ENCODE measurements around the gene NPIPA8. TPM values are rescaled to one million over a fixed set of nuclear protein-coding genes. Genes with fewer than 3 reads are reported as not detected.

Gene NPIPA8
- total RNA-seq, 2 experiments from 2014 or later, result 19.4 to 61.8 TPM

Small RNA genes within 50 kb of the gene (microRNA-seq; reads per million reads assigned to microRNA genes)
- gene MIR6511A4 (ENCODE audit: borderline replicate concordance), result not detected
- not detected for gene MIR6770-3 (ENCODE audit: borderline replicate concordance)

Other genes starting within 250 kb of the NPIPA8 start
- gene NOMO2, start 225.4 kb upstream of the NPIPA8 start, total RNA-seq, result 10 to 100 TPM; 65.0 to 83.4 TPM

Data from activated CD4-positive, alpha-beta T cell treated with anti-CD3 and anti-CD28 coated beads for 36 hours (primary cell).